ACHN (cell line): ENCODE results near the gene SPRY1.
A peak's percentile ranks its signal among the peaks of the same experiment; 100 is the strongest.

ENCODE experiments used
- DNase-seq: peaks from one replicate; pipeline ENCODE4 v3.0.0-alpha.2; 2015
- in situ Hi-C: cut with HindIII; loops from 2 replicates; pipeline ENCODE4 v1.10.0; 2017; ENCODE audit warnings: low sequenced_read_pairs, low pct_ligation_motif_present, low pct_unique_long_range_greater_than_20kb

Gene SPRY1

DNA sequence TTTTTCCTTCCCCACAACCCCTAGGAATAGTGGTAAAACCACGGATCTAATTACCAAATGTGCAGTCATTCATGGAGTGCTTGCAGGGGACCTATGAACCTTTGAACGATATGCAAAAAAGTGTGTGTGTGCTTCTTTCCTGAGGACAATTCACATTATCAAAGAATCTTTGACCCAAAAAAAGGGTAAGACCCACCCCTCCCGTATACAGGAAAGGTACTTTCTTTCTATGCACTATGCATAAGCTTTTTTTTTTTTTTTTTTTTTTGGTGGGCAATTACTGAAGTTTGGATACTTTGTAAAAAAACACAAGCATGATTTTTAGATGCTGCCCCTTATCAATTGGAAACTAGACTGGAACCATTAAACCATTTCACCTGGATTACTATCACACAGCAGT is 31.4 kb downstream of the SPRY1 start:
- in situ Hi-C loops: no loop called here
- no peak for DNase-seq

DNA sequence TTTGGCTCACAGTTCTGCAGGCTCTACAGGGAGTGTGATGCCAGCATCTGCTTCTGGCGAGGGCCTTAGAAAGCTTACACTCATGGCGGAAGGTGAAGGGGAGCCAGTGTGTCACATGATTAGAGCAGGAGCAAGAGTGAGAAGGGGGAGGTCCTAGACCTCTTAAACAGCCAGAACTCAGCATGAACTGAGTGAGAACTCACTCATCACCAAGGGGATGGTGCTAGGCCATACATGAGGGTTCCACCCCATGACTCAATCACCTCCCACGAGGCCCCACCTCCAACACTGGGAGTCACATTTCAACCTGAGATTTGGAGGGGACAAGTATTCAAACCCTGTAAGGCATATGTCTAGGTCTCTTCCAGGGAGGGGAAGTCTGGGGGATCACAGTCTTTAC is 33.4 kb downstream of the SPRY1 start:
- in situ Hi-C loops: no loop called here
- DNase-seq: no peak

DNA sequence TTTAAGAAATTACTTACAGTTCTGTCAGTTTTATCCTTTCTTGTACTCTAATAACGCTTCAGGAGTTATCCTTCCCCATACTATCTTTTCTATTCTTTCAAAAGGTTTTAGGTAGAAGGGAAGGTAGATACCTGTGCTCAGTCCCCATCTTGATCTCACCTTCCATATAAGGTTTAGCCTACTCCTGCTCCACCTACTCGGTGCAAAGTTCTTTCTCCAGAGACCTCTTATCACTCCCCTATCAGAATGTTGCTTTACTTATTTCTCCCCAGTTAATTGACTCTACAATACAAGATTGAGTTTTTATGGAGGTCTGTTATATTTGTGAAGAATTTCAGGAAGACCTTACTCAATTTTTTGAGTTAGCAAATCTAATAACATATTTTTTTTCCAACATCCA is 33.9 kb downstream of the SPRY1 start:
- in situ Hi-C loops: no loop called here
- no peak for DNase-seq

DNA sequence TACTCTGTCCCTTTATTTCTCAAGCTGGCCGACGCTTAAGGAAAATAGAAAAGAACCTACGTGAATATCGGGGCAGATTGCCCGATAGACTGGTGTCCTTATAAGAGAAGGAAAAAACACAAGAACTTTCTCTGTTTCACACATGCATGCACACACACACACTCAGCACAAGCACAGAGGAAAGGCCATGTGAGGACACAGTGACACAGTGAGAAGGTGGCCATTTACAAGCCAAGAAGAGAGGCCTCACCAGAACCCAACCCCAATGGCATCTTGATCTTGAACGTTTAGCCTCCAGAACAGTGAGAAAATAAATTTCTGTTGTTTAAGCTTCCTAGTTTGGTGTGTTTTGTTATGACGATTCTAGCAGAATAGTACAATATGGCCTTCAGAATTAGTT is 37.0 kb downstream of the SPRY1 start:
- no peak for DNase-seq
- in situ Hi-C loops: no loop called here

DNA sequence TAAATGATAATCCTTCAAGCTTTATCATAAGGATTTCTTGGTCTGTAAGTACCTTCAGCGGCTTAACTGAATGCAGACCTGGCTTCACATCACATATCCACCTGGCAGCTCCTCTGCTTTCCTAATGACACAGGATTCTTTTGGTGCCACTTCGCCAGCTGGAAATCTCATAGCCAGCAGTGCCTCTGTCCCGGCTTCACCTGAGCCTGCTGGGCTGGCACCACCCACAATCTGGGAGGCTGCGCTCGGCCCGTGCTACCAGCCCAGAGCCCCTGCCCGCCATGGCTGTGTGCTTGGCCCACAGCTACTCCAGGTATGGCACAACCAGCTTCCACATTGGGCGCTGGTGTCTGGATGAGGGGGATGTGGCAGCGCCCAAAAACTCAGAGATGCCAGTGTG is 37.4 kb downstream of the SPRY1 start:
- DNase-seq: no peak
- in situ Hi-C loops: no loop called here

DNA sequence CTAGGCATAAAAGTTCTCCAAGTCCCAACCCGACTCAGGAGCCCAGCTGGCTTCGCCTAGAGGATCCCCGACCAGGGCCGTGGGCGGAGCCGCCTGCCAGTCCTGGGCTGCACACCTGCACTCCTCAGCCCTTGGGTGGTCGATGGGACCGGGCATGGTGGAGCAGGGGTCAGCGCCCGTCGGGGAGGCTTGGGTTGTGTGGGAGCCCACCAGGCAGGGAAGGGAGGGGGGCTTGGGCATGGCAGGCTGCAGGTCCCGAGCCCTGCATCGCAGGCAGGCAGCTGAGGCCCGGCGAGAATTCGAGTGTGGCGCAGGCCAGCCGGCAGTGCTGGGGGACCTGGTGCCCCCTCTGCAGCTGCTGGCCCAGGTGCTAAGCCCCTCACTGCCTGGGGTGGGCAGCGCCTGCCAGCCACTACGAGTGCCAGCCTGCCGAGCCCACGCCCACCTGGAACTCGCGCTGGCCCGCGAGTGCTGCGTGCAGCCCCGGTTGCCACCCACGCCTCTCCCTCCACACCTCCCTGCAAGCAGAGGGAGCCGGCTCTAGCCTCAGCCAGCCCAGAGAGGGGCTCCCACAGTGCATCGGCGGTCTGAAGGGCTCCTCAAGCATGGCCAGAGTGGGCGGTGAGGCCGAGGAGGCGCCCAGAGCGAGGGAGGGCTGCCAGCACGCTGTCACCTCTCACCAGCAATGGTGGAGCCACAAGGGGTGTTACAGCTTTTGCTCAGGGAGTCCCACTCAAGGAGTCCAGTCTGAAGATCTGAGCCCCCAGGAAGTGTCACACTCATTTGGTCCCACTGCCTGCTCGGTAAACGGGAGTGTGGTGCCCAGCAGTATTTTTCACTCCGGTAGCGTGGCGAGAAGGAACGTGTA is 38.9 kb downstream of the SPRY1 start:
- DNase-seq: no peak
- in situ Hi-C loops: no loop called here

DNA sequence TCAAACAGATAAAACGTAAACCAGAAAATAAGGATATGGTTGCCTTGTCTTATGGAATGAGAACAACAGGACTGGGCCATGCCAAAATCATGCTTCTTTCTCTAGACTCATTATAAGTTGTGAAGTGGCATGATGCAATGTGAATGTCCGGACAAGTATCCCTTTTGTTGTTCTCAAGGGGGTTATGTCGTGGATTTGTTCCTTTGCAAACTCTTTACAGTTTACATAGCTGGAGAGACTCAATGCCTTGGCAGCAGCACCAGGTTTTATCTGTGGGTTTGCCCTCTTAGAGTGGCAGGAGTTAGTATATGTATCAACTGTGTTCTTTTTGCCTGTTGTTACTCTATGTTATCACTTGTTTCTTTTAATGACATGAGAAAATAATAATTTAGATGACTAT is 41.4 kb downstream of the SPRY1 start:
- in situ Hi-C loops: no loop called here
- no peak for DNase-seq

DNA sequence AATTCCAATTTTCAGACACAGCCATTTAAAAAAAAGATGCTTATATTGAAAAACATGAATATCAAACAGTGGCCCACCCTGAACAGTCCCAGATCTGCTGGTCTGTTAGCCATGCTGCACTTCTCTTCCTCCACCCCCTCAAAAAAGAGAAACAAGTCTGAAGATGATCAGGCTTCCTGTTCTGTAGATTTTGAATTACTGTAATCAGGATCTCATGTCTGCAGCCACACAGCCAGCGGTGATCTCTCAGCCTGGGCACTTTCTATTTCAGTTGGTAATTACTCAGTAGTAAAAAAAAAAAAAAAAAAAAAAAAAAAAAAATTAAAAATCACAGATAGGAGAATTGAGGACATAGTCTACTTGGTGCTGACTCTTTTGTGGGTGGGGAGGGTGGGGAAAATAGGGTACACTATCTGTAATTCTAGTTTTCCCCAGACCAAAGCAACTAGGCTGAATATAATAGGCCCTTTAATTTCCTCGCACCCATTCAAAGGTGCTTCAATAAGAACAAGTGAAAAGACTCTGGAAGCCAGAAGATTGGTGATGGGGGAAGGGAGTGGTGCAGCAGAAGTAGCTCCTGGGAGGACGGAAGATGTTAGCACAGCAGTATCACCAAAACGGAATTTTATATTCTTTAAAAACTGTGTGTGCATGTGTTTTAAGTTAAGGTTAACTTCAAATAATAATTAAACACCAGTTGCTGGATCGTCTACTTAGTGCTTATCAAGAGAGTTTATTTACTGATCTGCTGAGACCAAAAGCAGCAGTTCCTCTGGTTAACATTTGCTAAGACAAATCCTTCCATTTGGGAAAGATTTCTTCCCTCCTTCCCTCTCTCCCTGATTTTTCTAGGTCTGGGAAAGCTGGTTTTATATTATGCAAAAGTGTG is 47.0 kb downstream of the SPRY1 start:
- in situ Hi-C loops: no loop called here
- no peak for DNase-seq

DNA sequence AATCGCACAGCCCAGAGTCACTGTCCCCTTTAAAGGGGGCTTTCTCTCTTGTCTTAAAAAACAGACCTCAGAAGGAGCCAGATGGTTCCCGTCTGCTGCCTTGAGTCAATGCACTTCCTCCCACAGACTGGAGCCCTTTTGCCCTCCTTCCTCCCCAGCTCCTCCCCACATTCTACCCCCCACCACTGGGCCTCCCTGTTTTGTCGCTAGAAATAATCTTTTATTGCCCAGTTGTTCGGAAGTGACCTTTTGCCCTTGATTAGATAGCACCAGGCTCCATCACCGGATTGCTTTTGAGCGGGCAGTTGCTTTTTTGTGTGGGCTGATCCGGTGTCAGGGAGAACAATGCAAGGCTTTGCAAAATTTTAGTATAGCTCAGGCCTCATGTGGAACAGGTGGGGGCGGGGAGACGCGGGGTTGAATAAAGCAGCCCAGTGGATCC is 47.7 kb downstream of the SPRY1 start:
- in situ Hi-C loops: no loop called here
- DNase-seq: no peak

DNA sequence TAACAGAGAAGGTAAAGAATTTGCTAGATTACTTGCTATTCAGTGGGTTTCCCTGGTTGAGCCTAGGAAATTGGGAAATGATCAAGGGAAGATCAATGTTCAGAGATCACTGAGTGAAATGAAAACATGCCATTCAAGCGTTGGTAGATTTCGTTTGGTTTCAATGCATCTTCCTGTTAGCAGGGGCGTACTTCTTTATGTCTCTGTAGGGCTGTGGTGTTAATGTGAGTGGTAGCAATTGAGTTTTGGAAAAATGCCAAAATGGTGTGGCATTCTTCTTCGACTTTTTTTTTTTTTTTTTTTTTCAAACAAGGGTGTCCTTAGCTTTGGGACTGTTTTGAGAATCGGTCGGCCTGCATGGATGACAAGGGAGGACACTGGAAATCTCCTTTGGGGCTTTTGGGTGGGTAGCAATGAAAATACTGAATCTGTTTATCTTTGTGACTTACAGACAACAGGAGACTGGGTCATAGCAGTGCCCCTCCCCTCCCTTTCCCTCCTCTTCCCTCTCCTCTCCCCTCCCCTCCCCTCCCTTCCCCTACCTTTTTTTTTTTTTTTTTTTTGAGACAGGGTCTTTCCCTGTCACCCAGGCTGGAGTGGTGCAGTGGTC is 50.4 kb downstream of the SPRY1 start:
- DNase-seq: no peak
- in situ Hi-C loops: no loop called here

DNA sequence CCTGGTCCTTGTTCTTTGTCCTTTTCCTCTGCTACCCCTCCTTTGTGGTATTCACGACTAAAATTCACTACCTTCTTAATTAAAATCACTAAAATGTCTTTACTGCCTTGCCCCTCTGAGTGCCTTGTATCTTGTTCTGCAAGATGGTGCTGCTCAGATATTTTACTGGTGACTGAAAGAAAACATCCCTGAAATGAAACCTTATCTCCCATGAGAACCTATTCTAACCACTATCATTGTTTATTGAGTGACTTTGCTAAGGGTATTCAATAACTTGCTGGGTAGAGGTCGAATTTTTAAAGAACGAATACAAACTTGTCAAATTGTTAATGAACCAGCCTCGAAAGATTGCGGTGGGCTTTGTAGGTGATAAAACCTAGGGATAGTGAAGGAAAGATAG is 52.8 kb downstream of the SPRY1 start:
- DNase-seq: no peak
- in situ Hi-C loops: no loop called here

DNA sequence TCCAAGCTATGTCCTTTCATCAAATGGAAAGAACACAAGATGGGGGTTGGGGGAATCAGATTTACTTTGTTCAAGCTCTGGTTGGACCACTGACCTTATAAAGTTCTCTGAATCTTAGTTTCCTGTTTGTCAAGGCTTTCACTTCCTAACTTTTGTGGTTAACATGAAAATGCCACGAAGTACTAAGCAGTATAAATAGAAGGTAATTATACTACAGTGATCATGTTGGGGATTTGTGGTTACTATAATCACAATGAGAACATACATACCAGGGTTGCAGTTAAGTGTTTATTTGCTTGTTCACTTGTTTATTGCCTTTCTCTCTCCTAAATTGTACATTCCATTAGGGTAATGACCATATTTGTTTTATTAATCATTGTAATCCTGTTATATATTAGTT is 53.2 kb downstream of the SPRY1 start:
- in situ Hi-C loops: no loop called here
- no peak for DNase-seq

DNA sequence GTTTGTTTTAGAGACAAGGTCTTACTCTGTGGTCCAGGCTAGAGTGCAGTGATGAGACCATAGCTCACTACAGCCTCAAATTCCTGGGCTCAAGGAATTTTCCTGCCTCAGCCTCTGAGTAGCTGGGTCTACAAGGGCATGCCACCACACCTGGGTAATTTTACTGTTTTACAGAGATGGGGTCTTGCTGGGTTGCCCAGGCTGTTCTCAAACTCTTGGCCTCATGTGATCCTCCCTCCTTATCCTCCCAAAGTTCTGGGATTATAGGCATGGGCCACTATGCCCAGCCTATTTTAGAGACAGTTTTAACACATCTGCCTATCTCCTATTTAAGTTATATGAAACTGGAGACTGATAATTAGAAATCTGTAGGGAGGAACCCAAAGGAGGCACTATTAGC is 53.8 kb downstream of the SPRY1 start:
- in situ Hi-C loops: no loop called here
- DNase-seq: no peak

DNA sequence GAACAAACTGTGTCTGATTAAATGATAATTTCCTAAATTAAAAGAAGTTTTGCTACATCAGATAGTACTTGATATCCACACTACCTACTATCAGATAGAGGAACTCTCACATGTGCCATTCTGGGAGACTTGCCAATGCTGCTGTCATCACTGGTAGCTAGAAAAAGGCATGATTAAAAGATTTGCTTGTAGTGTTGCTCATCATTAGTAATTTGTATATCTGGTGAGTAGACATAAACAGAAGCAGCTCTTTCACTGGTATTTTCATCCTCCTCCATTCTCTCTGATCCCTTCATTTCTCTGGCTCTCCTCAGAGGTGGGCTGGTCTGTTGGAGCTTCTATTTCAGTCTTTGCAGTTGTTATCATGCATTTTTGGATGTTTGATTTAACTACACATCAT is 56.0 kb downstream of the SPRY1 start:
- in situ Hi-C loops: no loop called here
- DNase-seq: peak; percentile 13

DNA sequence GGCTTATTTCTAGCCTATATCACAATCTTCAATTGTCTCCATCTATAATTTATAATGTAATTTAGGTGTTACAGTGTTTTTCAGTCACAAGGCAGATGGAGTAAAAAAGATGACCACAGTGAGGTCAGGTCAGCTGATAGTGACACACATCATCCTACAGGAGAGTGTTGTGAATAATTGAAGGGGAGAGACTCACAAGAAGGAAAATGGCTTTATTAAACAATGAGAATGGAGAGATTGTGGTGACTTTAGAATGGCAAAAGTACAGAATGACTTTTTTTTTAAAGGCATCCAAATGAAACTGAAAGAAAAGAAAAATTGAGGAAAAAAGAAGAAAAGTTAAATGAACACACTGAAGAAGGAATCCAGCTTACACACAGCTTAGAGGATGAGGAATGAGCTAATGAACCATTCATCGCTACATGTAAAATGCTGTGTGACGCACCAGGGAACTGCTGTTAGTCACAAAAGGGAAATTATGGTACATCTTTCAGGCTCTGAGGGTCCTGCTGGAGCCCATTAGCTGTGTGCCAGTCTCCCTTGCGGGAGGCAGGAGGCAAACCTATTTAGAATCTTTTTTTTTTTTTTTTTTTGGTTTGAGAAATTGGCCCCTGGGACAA is 56.6 kb downstream of the SPRY1 start:
- in situ Hi-C loops: no loop called here
- no peak for DNase-seq
